AG08396 (cell line): ENCODE results near the gene CDCA7L.
"Not testable (repeated sequence)": the region's sequence is repeated elsewhere in the genome, so short reads cannot be mapped to it uniquely, and the experiment has no call there.

Source experiments
- DNase-seq: peaks from one replicate; pipeline ENCODE4 v3.0.0; 2012; ENCODE audit warnings: low spot score, mixed read lengths

CDCA7L gene

DNA sequence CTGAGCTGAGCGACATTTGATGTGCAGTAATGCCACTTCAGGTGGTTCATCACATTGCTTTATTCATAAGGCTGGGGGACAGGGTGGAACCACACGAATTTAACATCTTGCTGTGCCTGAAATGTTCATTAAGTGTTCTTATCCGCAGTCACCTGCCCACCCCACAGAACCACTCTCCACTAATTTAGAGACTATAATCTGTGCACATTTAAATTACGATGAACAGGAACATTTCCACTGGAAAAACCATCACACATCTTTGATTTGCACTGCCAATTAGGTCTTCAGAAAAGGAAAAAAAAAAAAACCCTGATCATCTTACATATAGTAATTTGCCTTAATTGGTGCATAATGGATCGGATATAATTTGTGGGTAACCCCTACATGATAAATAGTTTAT lies 2.3 kb downstream of the CDCA7L start:
- no peak for DNase-seq

DNA sequence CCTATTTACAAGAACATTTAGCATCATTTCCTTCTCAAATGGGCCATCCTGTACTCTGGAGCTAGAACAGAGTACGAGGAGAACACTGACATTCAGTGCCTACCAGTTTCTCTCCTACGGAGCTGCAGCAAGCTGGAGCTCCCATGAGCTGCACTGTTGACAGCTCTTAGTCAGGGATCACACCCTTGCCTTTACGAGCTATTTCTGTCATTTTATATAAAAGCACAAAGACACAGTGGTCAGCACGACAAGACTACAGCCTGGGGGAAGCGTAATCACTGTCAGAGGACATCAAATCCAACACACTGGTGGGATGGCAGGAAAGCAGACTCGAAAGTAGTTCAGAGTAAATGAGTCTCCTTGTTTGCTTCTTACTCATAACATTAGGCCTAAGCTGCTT lies 2.7 kb downstream of the CDCA7L start:
- DNase-seq = no peak

DNA sequence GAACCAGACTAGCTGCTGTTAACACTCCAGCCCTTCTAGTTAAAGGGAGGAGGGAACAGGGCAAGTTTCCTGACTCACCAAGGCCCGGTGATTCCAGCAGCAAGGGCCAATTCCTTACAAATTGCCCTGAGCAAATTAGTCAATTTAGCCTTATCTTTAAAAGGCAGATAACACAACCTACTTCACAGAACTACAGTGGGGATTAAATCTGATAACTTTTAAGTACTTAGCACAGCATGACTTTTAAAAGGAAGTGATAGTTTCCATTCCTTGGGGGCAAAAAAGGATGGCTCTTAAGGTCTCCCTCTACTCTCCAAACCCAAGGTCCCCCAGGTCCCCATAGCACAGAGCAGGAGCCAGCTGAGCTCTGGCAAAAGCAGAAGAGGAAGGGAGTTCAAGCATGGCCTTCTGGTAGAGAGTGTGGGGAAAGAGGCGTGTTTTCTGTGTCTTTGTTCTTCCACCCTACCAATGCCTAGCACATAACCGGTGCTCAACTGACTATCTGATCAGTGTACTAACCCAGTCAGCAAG lies 4.0 kb downstream of the CDCA7L start:
- DNase-seq = peak; percentile 41

DNA sequence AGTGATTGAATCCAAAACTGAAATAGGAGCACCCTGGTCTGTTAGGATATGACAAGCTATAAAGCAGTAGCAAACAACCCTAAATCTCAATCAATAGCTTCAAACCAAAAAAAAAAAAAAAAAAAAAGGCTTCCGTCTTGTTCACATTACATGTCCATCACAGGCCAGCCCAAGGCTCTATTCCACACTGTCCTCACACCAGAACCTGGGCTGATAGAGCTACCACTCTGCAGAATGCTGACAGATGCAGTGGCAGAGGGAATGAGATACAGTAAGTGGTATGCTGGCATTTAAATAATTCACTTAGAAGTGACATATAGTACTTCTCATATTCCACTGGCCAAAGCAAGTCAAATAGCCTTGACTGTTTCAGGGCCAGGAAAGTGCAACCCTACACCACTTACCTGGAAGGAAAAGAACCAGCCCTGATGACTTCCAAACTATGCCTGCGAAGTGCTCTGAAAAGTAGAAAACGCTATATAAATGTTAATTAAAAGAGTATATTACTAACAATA lies 5.8 kb downstream of the CDCA7L start:
- DNase-seq = no peak

DNA sequence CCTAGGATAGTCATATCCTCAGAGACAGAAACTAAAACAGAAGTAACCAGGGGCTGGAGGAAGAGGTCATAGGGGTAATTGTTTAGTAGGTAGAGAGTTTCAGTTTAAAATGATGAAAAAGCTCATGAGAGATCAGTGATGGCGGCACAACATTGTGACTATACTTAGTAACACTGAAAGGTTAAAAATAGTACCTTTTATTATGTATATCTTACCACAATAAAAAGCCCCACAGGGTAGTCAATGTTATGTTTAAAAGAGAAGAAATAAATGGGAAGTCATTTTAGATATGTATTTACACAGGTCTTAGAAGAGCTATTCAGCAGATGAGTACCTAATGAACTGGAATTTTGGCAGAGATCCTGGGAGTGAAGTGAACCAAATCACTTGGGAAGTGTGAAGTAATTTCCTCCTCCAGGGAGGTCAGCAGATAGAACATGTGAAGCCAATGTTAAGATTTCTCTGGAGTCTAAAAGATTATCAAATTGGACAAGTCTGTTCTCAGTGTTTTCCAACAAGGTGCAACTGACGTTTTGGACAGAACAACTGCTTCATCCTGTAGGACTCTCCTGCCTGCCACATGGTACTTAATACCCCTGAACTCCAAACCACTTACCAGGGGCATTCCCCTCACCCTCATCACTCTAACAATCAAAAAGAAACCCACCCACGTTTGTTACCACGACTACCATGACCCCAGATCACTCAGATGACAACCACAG lies 6.4 kb downstream of the CDCA7L start:
- DNase-seq = no peak

DNA sequence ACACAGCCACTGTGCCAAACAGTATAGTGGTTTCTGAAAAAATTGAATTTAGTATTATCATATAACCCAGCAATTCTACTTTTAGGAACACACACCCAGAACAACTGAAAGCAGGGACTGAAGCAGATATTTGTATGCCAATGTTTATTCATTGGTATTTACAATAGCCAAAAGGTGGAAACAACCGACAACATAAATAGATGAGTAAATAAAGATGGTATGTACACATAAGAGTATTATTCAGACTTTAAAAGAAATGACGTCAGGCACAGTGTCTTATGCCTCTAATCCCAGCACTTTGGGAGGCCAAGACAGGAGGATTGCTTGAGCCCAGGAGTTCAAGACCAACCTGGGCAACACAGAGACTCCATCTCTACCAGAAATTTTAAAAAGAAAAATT lies 7.2 kb downstream of the CDCA7L start:
- no peak for DNase-seq

DNA sequence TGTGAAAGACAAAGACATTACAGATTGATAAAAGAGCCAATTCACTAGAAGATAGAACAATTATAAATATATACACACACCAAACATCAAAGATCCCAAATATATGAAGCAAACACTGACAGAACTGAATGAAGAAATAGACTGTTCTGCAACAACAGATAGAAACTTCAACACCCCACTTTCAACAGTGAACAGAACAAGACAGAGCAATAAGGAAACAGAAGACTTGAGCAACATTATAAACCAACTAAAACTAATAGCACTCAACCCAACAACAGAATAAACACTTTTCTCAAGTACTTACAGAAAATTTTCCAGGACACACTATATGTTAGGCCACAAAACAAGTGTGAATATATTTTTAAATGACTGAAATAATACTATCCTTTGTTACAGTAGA lies 10.9 kb downstream of the CDCA7L start:
- DNase-seq = no peak

DNA sequence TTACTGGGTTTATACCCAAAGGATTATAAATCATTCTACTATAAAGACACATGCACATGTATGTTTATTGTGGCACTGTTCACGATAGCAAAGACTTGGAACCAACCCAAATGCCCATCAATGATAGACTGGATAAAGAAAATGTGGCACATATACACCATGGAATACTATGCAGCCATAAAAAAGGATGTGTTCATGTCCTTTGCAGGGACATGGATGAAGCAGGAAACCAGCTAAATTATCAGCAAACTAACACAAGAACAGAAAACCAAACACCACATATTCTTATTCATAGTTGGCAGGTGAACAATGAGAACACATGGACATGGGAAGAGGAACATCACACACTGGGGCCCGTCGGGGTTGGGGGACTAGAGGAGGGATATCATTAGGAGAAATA lies 12.4 kb downstream of the CDCA7L start:
- DNase-seq = not testable (repeated sequence)

DNA sequence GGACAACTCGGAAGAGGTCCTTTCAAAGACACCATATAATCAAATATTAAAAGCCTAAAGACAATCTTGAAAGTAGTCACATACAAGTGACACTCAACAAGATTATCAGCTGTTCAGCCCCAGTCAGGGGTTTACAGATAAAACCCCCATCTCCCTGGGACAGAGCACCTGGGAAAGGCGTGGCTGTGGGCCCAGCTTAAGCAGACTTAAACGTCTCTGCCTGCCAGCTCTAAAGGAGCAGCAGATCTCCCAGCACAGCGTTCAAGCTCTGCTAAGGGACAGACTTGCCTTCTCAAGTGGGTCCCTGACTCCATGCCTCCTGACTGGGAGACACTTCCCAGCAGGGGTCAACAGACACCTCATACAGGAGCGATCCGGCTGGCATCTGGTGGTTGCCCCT lies 18.0 kb downstream of the CDCA7L start:
- DNase-seq = no peak

DNA sequence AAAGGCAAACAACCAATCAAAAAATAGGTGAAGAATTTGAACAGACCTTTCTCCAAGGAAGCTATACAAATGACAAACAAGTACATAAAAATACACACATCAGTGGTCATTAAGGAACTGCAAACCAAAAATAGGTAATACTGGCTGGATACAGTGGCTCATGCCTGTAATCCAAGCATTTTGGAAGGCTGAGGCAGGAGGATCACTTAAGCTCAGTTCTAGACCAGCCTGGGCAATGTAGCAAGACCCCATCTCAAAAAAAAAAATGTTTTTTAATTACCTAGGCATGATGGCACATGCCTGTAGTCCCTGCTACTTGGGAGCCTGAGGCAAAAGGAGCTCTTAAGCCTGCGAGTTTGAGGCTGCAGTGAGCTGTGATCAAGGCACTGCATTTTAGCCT lies 19.3 kb downstream of the CDCA7L start:
- DNase-seq = no peak

DNA sequence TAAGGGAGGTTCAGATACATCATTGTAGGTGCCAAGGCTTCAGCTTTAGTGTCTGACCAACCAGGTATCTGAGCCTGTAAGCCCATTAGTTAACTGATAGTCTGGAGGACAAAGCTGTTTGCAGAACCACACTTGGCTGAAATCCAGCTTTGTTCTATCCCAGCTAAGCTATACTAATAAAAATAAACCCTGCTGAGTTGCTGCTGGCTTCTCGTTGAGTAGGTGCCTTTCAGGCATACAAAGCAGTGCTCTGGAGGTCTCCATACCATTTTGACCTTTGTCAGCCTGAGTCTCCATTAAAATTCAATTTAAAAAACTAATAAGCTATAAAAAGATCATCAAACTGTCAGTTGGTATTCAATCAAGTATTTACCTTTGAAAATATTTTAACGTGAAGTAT lies 22.0 kb downstream of the CDCA7L start:
- DNase-seq = no peak

DNA sequence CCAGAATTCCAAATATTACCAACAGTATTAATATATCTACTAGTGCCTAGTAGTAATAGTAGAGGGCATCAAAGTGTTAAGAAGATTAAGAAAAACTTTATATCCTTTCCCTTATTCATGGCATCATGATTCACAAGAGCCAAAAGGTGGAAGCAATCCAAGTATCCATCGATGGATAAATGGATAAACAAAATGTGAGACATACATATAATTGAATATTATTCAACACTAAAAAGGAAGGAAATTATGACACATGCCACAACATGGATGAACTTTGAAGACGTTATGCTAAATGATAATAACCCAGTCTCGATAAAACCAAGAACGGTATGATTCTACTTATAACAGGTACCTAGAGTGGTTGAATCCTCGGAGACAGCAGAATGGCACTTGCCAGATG lies 23.1 kb downstream of the CDCA7L start:
- no peak for DNase-seq

DNA sequence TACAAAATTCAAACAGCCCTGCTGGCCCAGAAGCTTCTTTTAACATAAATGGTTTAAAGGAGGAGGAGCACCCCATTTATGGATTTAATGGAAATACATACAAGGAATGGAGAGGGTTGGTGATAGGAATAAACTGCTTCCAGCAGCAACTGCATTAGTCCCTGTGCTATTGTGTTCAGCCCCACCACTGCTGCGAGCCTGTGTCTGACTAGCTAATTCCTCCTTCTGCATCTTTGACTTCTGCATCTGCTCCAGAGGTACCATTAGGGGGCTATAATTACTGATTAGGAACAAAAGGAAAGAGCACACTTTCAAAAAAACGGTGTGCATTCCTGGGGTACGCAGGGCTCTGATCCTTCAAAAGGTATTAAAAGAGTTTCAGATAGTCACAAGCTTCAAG lies 24.8 kb downstream of the CDCA7L start:
- no peak for DNase-seq

DNA sequence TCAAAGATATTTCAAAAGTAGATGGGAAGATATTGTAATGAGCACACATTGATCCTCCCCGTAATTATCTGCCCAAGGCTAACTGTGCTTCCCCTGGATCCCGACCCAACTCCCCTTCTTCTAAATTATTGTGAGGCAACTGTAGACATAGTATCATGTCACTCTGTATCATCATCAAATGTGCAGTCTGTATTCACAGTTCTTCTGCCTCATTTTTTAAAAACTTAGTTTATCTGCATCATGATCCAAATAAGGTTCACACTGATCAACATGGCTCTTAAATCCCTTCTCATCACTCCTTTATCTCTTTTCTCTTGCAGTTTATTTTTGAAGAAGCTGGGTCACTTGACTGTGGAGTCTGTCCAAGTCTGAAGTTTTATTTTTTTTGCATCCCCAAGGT lies 27.5 kb downstream of the CDCA7L start:
- DNase-seq = no peak

DNA sequence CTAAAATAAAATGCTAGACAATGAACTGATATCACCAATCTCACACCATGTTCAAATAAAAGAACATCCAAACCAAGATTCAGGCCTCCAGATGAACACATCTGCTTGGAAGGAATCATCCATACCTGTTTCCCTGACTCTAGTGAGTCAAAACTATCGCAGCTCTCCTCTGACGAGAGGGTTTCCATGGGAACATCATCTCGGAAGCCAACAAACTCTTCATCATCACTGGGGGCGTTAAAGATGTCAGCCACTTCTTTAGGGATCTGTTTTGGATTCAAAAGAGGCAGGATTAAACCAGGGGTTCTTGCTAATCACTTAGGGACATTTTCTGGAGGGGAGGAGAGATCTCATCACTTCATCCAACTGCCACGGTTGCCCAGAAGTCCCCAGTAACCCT lies 29.1 kb downstream of the CDCA7L start:
- DNase-seq = no peak

DNA sequence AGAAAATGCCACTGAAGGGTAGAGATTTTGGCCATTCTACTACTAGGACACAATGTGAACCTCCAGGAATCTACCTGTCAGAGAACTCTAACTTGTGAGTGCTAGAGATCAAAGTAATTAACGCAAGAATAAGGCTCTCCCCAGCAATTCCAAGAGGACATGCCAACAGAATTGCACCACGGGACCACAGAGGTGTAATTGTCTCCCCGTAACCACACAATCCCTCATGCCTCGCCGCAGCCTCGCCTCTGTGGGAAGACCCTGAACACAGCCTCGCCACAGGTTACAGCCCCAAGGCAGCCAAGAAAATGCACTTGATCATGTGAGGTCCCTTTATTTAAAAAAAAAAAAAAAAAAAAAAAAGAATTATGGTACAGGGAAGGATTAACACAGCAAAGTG lies 29.5 kb downstream of the CDCA7L start:
- no peak for DNase-seq

DNA sequence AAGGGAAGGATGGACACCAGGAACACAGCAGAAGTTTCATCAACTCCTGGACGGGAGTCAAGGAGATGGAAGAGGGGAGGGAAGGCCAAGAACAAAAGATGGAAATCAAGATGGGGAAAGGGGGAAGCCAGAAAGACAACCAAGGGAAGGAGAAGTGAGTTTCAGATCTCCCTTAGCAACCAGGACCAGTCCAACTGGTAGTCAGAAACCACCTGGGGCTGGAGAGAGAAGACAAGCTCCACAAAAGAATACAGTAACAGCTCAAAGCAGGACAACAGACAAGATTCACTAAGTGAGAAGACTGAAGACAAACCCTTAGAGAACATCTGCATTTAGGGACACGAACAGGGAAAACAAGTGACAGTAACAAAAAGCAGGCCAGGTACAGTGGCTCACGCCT lies 30.6 kb downstream of the CDCA7L start:
- no peak for DNase-seq

DNA sequence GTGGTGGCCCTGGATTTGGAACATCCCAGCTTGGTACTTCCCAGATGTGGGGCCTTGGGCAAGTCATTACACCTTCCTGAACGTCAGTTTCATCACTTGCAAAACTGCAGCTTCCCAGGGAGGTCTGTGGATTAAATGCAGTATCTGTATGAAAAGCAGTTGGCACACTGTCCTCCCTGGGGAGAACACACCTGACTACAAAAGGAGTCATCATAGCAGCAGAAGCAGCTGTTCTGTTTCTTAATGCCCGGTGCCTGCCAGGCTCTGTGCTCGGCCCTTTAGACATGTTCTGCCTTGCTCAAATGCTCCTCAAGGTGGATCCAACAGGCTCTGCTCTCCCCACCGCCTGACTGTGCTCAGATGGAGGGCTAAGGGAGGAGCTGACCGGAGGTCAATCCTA lies 31.0 kb downstream of the CDCA7L start:
- DNase-seq = no peak

DNA sequence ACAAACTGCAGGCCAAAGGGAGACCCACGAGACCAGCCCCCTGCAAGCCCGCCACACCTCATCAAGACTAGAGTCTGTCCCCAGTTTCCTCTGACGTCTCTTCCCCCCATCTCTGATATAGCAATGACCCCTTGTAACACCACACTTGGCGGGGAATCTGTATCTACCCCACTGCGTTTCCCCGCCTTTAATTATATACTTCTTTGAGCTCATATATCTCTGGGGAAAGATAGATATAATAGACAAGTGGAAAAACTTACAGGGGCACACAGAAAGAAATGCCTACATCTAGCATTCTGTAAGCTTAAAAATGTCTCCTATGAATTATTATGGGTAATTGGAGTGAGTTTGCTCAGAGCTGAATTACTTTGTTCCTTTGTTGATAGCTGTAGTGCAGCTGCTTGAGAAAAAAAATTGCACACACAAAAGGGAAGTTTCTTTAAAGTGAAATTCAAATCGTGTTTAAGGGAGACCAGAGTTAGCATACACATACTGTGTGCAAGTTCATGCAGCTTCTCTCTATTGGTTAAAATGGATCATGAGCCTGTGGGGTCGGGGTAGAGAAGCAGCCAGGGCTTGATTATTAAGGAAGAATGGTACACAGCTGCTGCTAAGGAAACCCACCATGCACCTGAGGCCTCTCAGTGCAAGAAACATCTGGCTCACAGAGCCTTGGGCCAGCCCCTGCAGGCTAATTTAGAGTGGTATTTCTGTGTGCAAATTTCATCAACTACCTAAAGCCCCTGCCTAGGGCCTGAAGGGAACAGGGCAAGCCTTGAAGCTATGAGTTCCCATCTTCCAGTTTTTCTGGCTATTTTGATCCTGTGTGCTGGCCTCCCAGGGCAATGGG lies 32.5 kb downstream of the CDCA7L start:
- DNase-seq = no peak

DNA sequence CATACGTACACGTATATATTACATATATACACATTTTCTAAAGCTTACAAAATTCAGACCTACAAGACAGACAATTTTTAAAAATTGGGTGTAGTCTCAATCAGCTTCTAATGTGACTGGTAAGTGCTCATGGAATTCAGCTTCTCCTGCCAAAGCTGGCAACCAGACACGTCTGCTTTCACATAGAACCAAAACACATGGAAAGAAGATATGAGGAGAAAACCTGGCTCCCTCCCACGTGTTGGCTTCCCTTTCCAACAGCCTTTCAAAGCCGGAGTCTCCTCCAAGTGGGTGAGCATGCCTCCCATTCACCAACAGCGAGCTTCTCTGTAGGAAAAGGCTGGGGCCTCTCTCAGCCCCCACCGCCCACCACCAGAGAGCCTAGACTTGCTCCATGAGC lies 33.4 kb downstream of the CDCA7L start:
- DNase-seq = peak; percentile 7

DNA sequence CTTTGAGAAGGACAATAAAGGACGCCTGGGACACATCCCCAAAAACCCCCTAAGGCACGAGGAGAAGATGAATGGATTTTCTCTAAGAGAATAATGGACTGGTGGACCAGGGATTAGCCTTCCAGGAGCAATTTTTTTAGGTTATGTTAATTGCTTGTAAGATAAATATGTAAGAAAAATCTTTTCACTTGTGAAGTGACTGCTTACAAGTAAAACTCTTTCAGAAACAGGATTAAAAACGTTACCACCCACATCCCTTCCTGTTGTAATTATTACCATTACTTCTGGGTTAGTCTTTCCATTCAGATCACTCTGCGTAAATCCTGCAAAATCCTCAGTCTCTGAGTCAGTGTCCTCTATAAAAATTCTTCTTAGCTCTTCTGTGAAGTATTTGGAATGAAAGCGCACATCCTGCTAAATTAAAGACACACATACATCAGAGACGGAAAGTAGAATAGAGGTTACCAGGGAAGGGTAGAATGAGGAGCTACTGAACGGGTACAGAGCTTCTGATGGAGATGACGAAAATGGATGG lies 34.3 kb downstream of the CDCA7L start:
- DNase-seq = no peak

DNA sequence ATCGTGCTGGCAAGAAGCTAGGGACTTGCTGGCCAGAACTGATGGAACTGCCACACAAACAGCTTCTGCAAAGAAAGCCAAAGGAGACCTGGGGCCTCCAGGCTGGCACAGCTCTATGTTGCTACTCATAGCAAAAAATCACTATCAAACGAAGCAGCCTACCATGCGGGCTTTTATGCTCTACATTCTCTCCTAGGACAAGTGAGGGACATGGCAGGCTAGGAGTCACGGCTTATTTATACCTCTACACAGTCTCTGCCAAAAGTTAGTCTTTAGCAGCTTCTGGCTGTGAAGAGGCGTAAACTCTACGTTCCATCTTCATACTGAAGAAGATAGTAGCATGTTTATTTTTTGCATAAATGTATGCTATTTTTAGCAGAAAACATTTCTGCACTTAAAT lies 35.4 kb downstream of the CDCA7L start:
- no peak for DNase-seq

DNA sequence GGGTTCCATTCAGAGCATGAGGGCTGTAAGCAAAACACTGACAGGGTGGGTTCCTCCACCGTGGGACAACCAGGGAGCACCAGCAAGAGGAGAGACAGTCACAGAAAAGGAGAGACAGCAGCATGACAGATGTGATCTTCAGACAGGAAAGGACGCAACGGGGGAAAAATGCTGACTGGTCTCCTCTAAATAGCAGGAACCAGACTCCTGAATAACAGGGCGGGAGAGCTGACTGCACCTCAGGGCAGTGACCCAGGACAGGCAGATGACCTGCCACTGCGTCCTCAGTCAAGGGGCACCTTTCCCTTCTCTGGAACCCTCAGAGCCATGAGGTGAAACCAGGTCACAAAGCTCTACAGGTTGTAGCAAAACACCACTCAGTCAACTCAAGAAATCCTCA lies 37.0 kb downstream of the CDCA7L start:
- no peak for DNase-seq
